H1 (cell line): ENCODE measurements around the gene LCOR.

Experiments used
- CEBPB ChIP-seq: IDR thresholded peaks from 2 replicates; pipeline ENCODE4 v1.6.1; 2012; ENCODE audit warnings: low read depth, low read length
- CHD2 ChIP-seq: IDR thresholded peaks from 2 replicates; pipeline ENCODE4 v1.6.1; 2012; ENCODE audit warnings: low read length, improper control_type of control experiment
- EP300 ChIP-seq, 2 experiments: IDR thresholded peaks; 1 replicate in 1 of 2; 2 replicates in 1 of 2; pipeline ENCODE4 v1.6.1; 2011 to 2012; ENCODE audit warnings: low read depth in 2 of 2, low read length in 2 of 2, mild to moderate bottlenecking in 2 of 2, borderline replicate concordance in 1 of 2, inconsistent platforms in 1 of 2, moderate library complexity in 1 of 2
- GTF2F1 ChIP-seq: IDR thresholded peaks from 2 replicates; pipeline ENCODE4 v1.6.1; 2012; ENCODE audit warnings: low read depth, low read length, improper control_type of control experiment, borderline replicate concordance
- JUND ChIP-seq: IDR thresholded peaks from 2 replicates; pipeline ENCODE4 v1.6.1; 2011; ENCODE audit warnings: mild to moderate bottlenecking, improper control_type of control experiment, low read length
- POLR2A ChIP-seq, 2 experiments: IDR thresholded peaks; 1 replicate in 1 of 2; 2 replicates in 1 of 2; pipeline ENCODE4 v1.6.1; 2011; ENCODE audit warnings: low read depth in 2 of 2, low read length in 2 of 2, mild to moderate bottlenecking in 2 of 2; ENCODE audit errors: control extremely low read depth in 1 of 2
- SIN3A ChIP-seq, 2 experiments: IDR thresholded peaks in 1 of 2; conservative IDR thresholded peaks in 1 of 2; 2 replicates each; pipeline ENCODE4 v1.6.1; 2011 to 2012; ENCODE audit warnings: low read length in 2 of 2, improper control_type of control experiment in 1 of 2, low read depth in 1 of 2, mild to moderate bottlenecking in 1 of 2
- TCF12 ChIP-seq: IDR thresholded peaks from 2 replicates; pipeline ENCODE4 v1.6.1; 2011; ENCODE audit warnings: low read depth, mild to moderate bottlenecking, low read length
- ZNF274 ChIP-seq: IDR thresholded peaks from 2 replicates; pipeline ENCODE4 v1.7.0; 2012; ENCODE audit warnings: low read length, borderline replicate concordance; ENCODE audit errors: extremely low read depth
- TF ChIP-seq, protein P1 (sequence below): IDR thresholded peaks from 2 replicates; pipeline ENCODE4 v1.6.1; 2011; ENCODE audit warnings: low read length, improper control_type of control experiment
- TF ChIP-seq, protein P2 (sequence below), 3 experiments: IDR thresholded peaks; 1 replicate in 2 of 3; 2 replicates in 1 of 3; pipeline versions ENCODE4 v1.5.1 to v1.6.1; 2011; ENCODE audit warnings: low read length in 3 of 3, mild to moderate bottlenecking in 3 of 3, inconsistent platforms in 2 of 3, low read depth in 1 of 3, moderate library complexity in 1 of 3; ENCODE audit not compliant: insufficient read depth in 1 of 3; ENCODE audit errors: control extremely low read depth in 1 of 3

DNA sequence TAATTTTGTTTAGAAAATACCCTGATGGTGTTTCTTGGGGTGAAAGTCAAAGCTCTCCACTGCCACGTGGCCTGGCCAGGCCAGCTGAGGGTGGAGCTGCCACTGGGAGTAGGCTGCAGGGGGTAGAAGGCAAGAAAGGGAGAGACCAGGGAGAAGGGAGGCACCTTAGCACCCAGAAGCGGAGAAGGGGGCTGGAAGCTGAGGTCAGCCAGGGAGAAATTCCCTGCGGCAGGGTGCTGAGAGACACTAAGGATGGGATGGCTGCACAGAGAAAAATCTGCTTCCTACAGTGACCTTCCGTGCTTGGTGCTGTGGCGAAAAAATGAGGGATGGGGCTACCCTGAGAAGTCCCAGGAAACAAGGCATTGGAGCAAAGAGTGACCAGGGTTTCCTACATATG lies 210.0 kb downstream of the LCOR start:
- no peak for TF ChIP-seq GTF2F1
- no peak for TF ChIP-seq POLR2A (IDR thresholded peaks at IDR 0.05; ENCODE audit: control extremely low read depth in 1 of 2, low read depth in 2 of 2, low read length in 2 of 2)
- TF ChIP-seq TCF12: no peak
- TF ChIP-seq CEBPB: no peak
- TF ChIP-seq, protein P1, sequence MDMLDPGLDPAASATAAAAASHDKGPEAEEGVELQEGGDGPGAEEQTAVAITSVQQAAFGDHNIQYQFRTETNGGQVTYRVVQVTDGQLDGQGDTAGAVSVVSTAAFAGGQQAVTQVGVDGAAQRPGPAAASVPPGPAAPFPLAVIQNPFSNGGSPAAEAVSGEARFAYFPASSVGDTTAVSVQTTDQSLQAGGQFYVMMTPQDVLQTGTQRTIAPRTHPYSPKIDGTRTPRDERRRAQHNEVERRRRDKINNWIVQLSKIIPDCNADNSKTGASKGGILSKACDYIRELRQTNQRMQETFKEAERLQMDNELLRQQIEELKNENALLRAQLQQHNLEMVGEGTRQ: no peak
- no peak for TF ChIP-seq CHD2
- TF ChIP-seq, protein P2, sequence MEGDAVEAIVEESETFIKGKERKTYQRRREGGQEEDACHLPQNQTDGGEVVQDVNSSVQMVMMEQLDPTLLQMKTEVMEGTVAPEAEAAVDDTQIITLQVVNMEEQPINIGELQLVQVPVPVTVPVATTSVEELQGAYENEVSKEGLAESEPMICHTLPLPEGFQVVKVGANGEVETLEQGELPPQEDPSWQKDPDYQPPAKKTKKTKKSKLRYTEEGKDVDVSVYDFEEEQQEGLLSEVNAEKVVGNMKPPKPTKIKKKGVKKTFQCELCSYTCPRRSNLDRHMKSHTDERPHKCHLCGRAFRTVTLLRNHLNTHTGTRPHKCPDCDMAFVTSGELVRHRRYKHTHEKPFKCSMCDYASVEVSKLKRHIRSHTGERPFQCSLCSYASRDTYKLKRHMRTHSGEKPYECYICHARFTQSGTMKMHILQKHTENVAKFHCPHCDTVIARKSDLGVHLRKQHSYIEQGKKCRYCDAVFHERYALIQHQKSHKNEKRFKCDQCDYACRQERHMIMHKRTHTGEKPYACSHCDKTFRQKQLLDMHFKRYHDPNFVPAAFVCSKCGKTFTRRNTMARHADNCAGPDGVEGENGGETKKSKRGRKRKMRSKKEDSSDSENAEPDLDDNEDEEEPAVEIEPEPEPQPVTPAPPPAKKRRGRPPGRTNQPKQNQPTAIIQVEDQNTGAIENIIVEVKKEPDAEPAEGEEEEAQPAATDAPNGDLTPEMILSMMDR (IDR thresholded peaks at IDR 0.05; ENCODE audit: control extremely low read depth in 1 of 3, insufficient read depth in 1 of 3, low read depth in 1 of 3, low read length in 3 of 3): no peak
- no peak for TF ChIP-seq ZNF274
- TF ChIP-seq JUND: no peak
- TF ChIP-seq SIN3A (conservative IDR thresholded peaks at IDR 0.05 in 1 of 2, IDR thresholded peaks at IDR 0.05 in 1 of 2; ENCODE audit: low read depth in 1 of 2, low read length in 2 of 2): no peak
- TF ChIP-seq EP300 (IDR thresholded peaks at IDR 0.05; ENCODE audit: borderline replicate concordance in 1 of 2, low read depth in 2 of 2, low read length in 2 of 2): no peak
